Mucosa of descending colon (tissue), 3 donors: ENCODE results near the gene VASP. TPM values are rescaled to one million over a fixed set of nuclear protein-coding genes. Genes with fewer than 3 reads are reported as not detected.

Experiments
- ATAC-seq: fragments of 200-7000 bp; cut with Tn5 transposase; one replicate; pipeline ENCODE4 v1.9.1; 2020; ENCODE audit warnings: mild to moderate bottlenecking, moderate library complexity
- DNase-seq, 3 donors: peaks; one replicate each; pipeline ENCODE4 v3.0.0-alpha.2; 2020
- H3K36me3 ChIP-seq: fragments of 200-600 bp; one replicate; pipeline ENCODE4 v1.8.0; 2021; ENCODE audit warnings: low read depth, mild to moderate bottlenecking
- H3K4me1 ChIP-seq: fragments of 200-600 bp; one replicate; pipeline ENCODE4 v1.8.0; 2021; ENCODE audit warnings: low read depth, mild to moderate bottlenecking
- H3K4me3 ChIP-seq: fragments of 200-600 bp; one replicate; pipeline ENCODE4 v1.8.0; 2021; ENCODE audit warnings: mild to moderate bottlenecking
- H3K9me3 ChIP-seq: fragments of 200-600 bp; one replicate; pipeline ENCODE4 v1.8.0; 2021; ENCODE audit warnings: mild to moderate bottlenecking
- CTCF ChIP-seq: fragments of 200-600 bp; IDR thresholded peaks from one replicate; pipeline ENCODE4 v1.8.0; 2022; ENCODE audit warnings: antibody characterized with exemption, mild to moderate bottlenecking
- intact Hi-C, 2 donors: fragments of 100-400 bp; cut with DNase I in 1 of 2; cut with micrococcal nuclease in 1 of 2; formaldehyde crosslinking; loops; one replicate each; pipeline versions ENCODE4 v1.11.0 to v1.11.1; 2022; cut with DNase I, micrococcal nuclease
- total RNA-seq, 3 donors: library from RNA; stranded (reverse); fragmentation: NEBNext Ultra II Directional in 2 of 3; extraction: Animal tissue kit (Norgen Biotek cat#: 25700) in 2 of 3; gene quantifications; one replicate each; pipeline versions ENCODE4 v1.2.1 to v1.2.4, GENCODE V29; 2021 to 2023
- donor health status: DM: no; HTN: no; CAD: no; lungs with moderate emphysema.
- donor health status: DM: no; HTN: no; CAD: no.
- donor health status: DM: no; HTN: yes; CAD: no.

The VASP gene
- total RNA-seq, 3 donors from 2014 or later, result 190 to 252 (median 235) TPM

GRCh38 chr19:45468803-45469131, 38.5 kb upstream of the VASP start:
- Histone ChIP-seq H3K9me3 (no peaks in the 10 kb centered on the region), H3K36me3 (no peaks in the 10 kb centered on the region), H3K4me3 (peak overlapping the region; percentile 9), H3K4me1 (peaks cover 24% of the 10 kb centered on the region)
- intact Hi-C loops, result no loop called here
- no peak for TF ChIP-seq CTCF
- no peak for DNase-seq
- peak; percentile 39 for ATAC-seq

- peaks cover 24% of the 10 kb centered on the region for H3K4me1 ChIP-seq
- peak; percentile 94 to 96 (median 95) for DNase-seq
These were observed 37.9 kb upstream of the VASP start for GRCh38 chr19:45469132-45469944.

GRCh38 chr19:45469945-45470761, 37.1 kb upstream of the VASP start:
- no peak for TF ChIP-seq CTCF
- Histone ChIP-seq H3K36me3 (no peaks in the 10 kb centered on the region), H3K4me3 (no peak overlapping the region), H3K4me1 (peaks cover 24% of the 10 kb centered on the region), H3K9me3 (no peaks in the 10 kb centered on the region)
- DNase-seq, result peak; percentile 52 to 69 (median 60)
- ATAC-seq, result no peak
- intact Hi-C loops, result no loop called here

More at GRCh38 chr19:45469132-45469944, 37.9 kb upstream of the VASP start:
- no peaks in the 10 kb centered on the region for H3K9me3 ChIP-seq
- no peaks in the 10 kb centered on the region for H3K36me3 ChIP-seq
- ATAC-seq, result peak; percentile 88
- peak overlapping the region; percentile 9 for H3K4me3 ChIP-seq
- no peak for TF ChIP-seq CTCF
- intact Hi-C loops, result no loop called here

GRCh38 chr19:45470762-45471081, 36.6 kb upstream of the VASP start:
- intact Hi-C loops, result no loop called here
- ATAC-seq, result no peak

More at GRCh38 chr19:45470762-45471081, 36.6 kb upstream of the VASP start:
- no peak overlapping the region for H3K4me3 ChIP-seq
- no peaks in the 10 kb centered on the region for H3K9me3 ChIP-seq
- no peak for DNase-seq
- peaks cover 24% of the 10 kb centered on the region for H3K4me1 ChIP-seq
- no peaks in the 10 kb centered on the region for H3K36me3 ChIP-seq
- no peak for TF ChIP-seq CTCF
